ENCODE data around the gene COMMD7. TPM values are rescaled to one million over a fixed set of nuclear protein-coding genes. Genes with fewer than 3 reads are reported as not detected.
A peak's percentile ranks its signal among the peaks of the same experiment; 100 is the strongest.
"Not testable (repeated sequence)": the region's sequence is repeated elsewhere in the genome, so short reads cannot be mapped to it uniquely, and the experiment has no call there.

Gene COMMD7
- total RNA-seq, 1 donor from 2014 or later: 37.7 TPM

DNA sequence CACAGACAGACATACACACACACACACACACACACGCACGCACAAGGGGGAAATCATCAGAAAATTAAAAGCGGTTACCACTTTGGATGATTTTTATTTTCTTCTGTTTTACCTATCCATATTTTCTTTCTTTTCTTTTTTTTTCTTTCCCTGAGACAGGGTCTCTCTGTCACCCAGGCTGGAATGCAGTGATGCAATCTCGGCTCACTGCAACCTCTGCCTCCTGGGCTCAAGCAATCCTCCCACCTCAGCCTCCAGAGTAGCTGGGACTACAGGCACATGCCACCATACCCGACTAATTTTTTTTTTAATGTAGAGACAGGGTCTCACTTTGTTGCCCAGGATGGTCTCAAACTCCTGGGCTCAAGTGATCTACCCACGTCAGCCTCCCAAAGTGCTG, 14.8 kb downstream of the COMMD7 start:
- Mint-ChIP-seq H3K4me1 (peaks cover 16% of the 10 kb centered on the region), H3K36me3 (ENCODE audit: low read depth) (peaks cover 36% of the 10 kb centered on the region)
- H3K4me3 Mint-ChIP-seq; H3K27ac Mint-ChIP-seq; DNase-seq; H3K9me3 Mint-ChIP-seq; H3K27me3 Mint-ChIP-seq; intact Hi-C loops (cut with micrococcal nuclease): not testable (repeated sequence)

DNA sequence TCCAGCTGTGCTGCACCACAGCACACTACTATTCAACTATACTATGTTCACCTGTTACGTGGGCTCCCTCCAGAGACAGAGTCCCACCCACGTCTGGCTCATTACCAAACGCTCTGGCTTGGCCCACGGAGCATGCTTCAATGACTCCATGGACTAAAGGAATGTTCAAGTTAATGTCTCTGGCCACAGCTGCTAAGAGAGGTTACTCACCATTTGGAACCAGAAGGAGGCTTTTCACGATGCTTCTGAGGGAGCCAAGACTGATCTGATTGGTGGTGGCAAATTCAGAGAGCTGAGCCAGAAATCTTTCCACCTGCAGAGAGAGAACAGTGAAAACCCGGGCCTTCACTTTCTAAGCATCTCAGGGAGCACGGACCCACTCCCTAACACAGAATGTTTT, 15.6 kb downstream of the COMMD7 start:
- no peak overlapping the region for H3K27ac Mint-ChIP-seq
- H3K27me3 Mint-ChIP-seq: no peaks in the 10 kb centered on the region
- no peaks in the 10 kb centered on the region for H3K9me3 Mint-ChIP-seq
- no peak for DNase-seq
- H3K36me3 Mint-ChIP-seq (ENCODE audit: low read depth): peaks cover 33% of the 10 kb centered on the region
- H3K4me1 Mint-ChIP-seq: peaks cover 16% of the 10 kb centered on the region
- H3K4me3 Mint-ChIP-seq: no peak overlapping the region
- intact Hi-C loops (cut with micrococcal nuclease): no loop called here

DNA sequence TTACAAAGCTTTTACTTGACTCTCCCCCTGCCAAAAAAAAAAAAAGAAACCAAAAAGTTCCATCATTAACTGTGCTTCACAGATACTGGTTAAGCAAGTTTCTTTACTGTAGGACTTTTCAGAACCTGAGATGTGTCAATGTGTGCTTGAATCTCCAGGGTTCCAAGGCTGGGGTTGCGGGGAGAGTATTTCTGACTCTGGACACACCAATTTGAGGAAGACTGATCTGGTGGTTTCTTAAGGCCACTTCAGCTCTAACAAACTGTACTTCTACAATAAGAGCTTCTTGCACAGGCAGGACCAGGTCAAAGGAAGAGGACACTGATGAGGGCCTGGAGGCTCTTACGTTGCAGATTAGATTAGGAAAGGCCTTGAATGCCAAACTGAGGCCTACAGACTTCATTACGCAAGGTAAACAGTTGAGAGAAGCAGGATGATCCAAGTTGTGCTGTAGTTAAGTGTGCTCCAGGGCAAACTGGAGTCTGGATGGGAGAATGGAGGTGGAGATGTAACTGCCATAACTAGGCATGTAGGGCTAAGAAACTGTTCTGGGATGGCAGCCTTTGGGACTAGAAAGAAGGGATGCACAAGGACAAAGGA, 24.4 kb downstream of the COMMD7 start:
- no peak for DNase-seq
- Mint-ChIP-seq H3K27ac (peak overlapping the region; percentile 56), H3K4me1 (peaks cover 4% of the 10 kb centered on the region), H3K4me3 (no peak overlapping the region), H3K27me3 (no peaks in the 10 kb centered on the region), H3K36me3 (ENCODE audit: low read depth) (peaks cover 24% of the 10 kb centered on the region), H3K9me3 (no peaks in the 10 kb centered on the region)
- intact Hi-C loops (cut with micrococcal nuclease): no loop called here

DNA sequence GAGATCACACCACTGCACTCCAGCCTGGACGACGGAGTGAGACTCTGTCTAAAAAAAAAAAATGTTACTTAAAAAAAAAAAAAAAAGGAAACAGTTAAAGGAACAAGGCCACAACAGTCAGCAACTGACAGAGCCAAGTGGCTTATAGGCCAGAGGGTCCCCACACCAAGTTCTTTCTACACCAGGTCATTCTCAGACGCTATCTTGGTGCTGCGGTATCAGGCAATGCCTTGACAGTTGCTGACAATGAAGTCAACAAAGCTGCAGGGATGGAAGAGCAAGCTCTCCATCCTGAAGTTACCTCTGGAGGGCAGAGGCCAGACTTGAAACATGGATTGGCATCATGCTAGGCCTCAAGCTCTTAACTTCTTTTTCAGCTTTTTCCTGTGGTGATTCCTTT, 31.9 kb downstream of the COMMD7 start:
- Mint-ChIP-seq H3K27ac (no peak overlapping the region), H3K27me3 (no peaks in the 10 kb centered on the region), H3K4me1 (peaks cover 7% of the 10 kb centered on the region), H3K9me3 (no peaks in the 10 kb centered on the region), H3K36me3 (ENCODE audit: low read depth) (peaks cover 17% of the 10 kb centered on the region), H3K4me3 (no peak overlapping the region)
- intact Hi-C loops (cut with micrococcal nuclease): no loop called here
- DNase-seq: no peak

DNA sequence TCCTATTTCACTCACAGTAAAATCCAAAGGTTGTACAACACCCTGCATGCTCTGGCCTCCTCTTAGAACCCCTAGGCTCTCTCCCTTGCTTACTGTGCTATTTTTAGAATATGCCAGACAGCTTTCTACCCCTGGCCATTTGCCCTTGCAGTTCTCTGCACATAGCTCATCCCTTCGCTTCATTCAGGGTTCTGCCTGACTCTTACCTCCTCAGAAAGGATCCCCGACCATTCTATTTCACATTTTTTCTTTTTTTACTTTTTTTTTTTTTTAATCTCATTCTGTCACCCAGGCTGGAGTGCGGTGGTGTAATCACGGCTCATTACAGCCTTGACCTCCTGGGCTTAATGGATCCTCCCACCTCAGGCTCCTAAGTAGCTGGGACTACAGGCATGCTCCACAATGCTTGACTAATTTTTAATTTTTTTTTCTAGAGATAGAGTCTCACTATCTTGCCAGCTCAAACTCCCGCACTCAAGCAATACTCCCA, 33.6 kb downstream of the COMMD7 start:
- Mint-ChIP-seq H3K27ac (no peak overlapping the region), H3K4me1 (peaks cover 7% of the 10 kb centered on the region), H3K27me3 (no peaks in the 10 kb centered on the region), H3K9me3 (no peaks in the 10 kb centered on the region), H3K4me3 (no peak overlapping the region), H3K36me3 (ENCODE audit: low read depth) (peaks cover 18% of the 10 kb centered on the region)
- no peak for DNase-seq
- intact Hi-C loops (cut with micrococcal nuclease): no loop called here

DNA sequence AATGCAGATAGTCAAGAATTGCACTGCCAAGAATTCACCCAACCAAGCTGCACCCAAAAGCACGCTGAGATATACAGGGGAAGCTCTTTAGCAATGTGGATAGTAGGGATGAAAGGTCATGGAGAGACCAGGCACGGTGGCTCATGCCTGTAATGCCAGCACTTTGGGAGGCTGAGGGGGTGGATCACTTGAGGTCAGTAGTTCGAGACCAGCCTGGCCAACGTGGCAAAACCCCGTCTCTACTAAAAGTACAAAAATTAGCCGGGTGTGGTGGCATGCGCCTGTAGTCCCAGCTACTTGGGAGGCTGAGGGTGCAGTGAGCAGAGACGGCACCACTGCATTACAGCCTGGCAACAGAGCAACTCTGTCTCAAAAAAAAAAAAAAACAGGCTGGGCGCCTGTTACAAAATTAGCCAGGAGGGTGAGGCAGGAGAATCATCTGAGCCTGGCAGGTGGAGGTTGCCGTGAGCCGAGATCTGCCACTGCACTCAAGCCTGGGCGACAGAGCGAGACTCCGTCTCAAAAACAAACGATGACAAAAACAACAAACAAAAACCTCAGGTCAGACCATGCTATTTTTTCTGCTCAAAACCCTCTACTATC, 34.1 kb downstream of the COMMD7 start:
- H3K4me1 Mint-ChIP-seq; H3K9me3 Mint-ChIP-seq; DNase-seq; H3K4me3 Mint-ChIP-seq; H3K27me3 Mint-ChIP-seq; H3K27ac Mint-ChIP-seq; intact Hi-C loops (cut with micrococcal nuclease): not testable (repeated sequence)
- peaks cover 22% of the 10 kb centered on the region for H3K36me3 Mint-ChIP-seq (ENCODE audit: low read depth)

DNA sequence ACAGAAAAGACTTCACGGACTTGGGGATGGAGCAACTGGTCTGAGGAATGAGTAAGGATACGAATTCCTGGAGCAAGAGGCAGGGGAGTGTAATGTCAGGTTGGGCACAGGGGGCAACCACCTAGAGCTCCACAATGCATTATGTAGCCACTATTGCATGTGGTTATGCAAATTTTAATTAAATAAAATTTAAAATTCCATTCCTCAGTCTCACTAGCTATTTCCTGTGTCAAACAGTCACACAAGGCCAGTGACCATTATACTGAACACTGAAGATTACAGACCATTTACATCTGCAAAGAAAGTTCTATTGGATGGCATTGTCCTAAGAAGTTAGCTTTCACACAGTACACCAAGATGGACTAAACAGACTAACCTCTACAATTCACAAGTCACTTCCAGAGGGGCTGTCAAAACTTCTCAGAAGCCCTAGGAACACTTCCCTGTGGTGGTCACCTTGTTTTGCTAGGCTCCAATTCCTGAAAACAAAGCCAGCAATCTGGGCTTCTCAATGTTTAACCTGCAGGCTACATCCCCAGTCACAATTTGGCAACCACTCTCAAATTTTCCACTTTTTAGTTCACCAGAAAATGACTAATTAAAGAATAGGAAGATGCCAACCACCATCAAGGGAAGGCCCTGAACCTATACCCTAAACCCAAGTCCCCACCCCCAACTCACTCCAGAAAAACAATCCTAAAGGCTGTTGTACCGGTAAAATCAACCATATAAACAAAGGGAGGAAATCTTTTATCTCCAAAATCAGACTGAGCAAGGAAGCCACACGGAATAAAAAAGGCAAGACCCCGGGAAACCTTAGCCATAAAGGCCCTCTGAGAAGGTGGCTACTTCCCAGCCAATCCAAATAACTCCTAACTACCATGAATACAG, 35.3 kb downstream of the COMMD7 start:
- DNase-seq: no peak
- Mint-ChIP-seq H3K36me3 (ENCODE audit: low read depth) (peaks cover 21% of the 10 kb centered on the region), H3K4me1 (peaks cover 7% of the 10 kb centered on the region), H3K27me3 (no peaks in the 10 kb centered on the region), H3K4me3 (no peak overlapping the region), H3K9me3 (no peaks in the 10 kb centered on the region), H3K27ac (peak overlapping the region; percentile 59)
- intact Hi-C loops (cut with micrococcal nuclease): no loop called here

DNA sequence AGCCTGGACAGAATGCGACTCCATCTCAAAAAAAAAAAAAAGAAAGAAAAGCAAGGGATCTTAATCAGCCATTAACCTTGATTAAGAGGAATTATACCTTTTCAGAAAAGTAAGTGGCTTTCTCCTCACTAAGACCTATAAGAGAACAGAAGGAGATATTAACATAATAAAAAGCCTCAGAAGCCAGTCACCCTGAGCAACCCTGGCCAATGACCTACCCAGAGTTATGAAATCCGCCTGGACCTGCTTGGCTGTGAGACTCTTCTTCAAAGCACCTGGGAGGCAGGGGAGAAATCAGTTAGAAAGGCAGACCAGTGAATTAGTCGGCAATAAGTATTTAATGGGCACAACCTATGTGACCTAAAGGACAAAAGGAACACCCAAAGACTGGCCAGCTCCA, 36.8 kb downstream of the COMMD7 start:
- no peak for DNase-seq
- peaks cover 25% of the 10 kb centered on the region for H3K36me3 Mint-ChIP-seq (ENCODE audit: low read depth)
- no peaks in the 10 kb centered on the region for H3K27me3 Mint-ChIP-seq
- H3K4me1 Mint-ChIP-seq: peaks cover 7% of the 10 kb centered on the region
- H3K9me3 Mint-ChIP-seq: no peaks in the 10 kb centered on the region
- H3K27ac Mint-ChIP-seq: no peak overlapping the region
- intact Hi-C loops (cut with micrococcal nuclease): no loop called here
- H3K4me3 Mint-ChIP-seq: no peak overlapping the region

DNA sequence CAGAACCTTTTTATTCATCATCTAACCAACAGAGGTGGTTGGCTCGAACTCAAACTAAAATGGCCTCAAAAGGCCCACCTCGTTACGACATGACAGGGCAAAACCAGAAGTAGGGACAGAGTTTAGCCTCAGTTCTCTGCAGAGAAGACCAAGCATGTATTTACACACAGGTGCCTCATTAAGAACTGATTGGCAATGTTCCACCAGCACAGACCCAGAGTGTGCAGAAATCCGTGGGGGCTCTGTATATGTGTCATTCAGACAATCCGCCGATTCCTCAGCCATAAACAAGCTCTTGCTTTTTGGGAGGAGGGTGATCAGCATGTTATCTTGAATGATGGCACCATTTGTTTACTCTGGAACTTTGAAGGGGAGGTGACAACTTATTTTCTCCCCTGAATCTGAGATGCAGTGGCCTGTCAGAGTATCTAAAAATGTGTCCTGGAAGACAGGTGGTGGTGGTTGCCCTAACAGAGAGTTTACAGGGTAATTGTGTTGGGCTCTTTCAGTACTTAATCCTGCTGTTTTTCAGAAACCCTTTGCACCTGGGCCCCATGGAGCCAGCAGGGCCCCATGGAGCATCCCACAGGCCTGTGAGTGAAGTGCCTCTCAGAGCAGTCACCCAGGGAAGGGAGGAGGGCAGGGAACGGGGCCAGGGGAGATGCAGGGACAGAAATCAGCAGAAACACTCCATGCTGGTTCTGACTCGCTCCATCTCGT, 40.4 kb downstream of the COMMD7 start:
- H3K4me3 Mint-ChIP-seq: no peak overlapping the region
- no peaks in the 10 kb centered on the region for H3K4me1 Mint-ChIP-seq
- no peak for DNase-seq
- H3K27ac Mint-ChIP-seq: no peak overlapping the region
- H3K36me3 Mint-ChIP-seq (ENCODE audit: low read depth): peaks cover 25% of the 10 kb centered on the region
- no peaks in the 10 kb centered on the region for H3K9me3 Mint-ChIP-seq
- H3K27me3 Mint-ChIP-seq: no peaks in the 10 kb centered on the region
- intact Hi-C loops (cut with micrococcal nuclease): no loop called here

DNA sequence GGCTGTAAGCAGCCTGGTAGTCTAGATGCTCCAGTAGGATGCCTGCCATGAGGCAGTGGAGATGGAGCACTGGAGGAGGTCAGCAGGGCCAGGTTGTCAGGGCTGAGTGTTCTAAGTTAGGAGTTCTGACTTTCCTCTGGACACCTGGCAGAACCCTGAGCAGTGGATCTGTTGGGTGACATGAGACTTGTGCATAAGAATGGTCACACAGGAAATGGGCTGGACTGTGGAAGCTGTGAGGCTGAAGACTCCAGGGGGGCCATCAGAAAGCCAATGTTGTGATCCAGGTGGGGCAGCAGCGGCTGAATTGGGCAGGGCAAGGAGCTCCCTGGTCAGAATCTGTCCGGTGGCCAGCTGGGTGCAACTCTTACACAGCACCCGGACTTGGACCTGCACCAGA, 45.7 kb downstream of the COMMD7 start:
- Mint-ChIP-seq H3K27me3 (no peaks in the 10 kb centered on the region), H3K27ac (no peak overlapping the region), H3K9me3 (no peaks in the 10 kb centered on the region), H3K36me3 (ENCODE audit: low read depth) (peaks cover 17% of the 10 kb centered on the region), H3K4me1 (no peaks in the 10 kb centered on the region), H3K4me3 (no peak overlapping the region)
- intact Hi-C loops (cut with micrococcal nuclease): no loop called here
- DNase-seq: no peak

DNA sequence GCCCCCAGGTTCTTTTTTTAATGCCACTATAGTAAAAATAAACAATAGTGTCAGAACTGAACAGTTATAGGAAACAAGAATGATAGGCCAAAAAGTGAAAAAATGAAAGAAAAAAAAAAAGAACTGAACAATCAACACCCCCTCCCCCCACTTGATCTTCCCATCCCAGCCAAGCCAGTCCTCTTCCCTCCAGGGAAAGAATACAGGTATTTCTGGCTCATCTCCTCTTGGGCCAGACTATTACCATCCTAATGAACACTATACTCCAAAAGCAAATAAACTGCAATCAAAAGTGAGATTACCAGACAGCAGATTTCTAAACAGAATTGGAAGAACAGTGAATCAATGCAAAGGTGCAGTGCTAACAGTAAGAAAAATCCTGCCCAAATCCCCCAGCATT, 48.2 kb downstream of the COMMD7 start:
- Mint-ChIP-seq H3K27ac (no peak overlapping the region), H3K36me3 (ENCODE audit: low read depth) (peaks cover 13% of the 10 kb centered on the region), H3K27me3 (no peaks in the 10 kb centered on the region), H3K4me1 (no peaks in the 10 kb centered on the region), H3K9me3 (no peaks in the 10 kb centered on the region), H3K4me3 (no peak overlapping the region)
- no peak for DNase-seq
- intact Hi-C loops (cut with micrococcal nuclease): no loop called here

DNA sequence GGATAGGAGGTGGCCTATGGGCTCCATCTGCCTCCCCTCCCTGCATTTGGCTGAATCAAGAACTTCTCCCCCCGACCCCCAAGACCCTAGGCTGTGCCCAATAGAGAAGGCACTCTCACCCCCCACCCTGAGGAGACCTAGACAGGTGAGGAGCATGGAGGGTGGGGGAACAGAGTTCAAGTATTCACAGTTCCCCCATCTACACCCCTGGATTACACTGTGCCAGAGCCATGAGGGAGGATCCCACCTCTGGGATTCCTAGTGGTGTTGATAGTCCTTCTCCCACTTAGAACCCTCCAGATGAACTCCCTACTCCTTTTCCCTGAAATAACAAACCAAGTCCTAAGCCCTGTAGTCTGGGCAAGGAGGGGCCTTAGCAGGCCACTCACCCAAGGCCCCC, 54.3 kb downstream of the COMMD7 start:
- H3K9me3 Mint-ChIP-seq, H3K4me3 Mint-ChIP-seq: not testable (repeated sequence)

DNA sequence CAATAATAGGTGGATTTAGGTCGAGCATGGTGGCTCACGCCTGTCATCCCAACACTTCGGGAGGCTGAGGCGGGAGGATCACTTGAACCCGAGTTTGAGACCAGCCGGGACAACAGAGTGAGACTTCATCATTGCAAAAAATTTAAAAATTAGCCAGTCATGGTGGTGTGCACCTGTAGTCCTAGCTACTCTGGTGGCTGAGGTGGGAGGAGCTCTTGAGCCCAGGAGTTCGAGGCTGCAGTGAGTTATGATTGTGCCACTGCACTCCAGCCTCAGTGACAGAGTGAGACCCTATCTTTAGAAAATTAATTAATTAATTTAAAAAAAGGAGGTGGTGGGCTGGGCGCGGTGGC, 56.1 kb downstream of the COMMD7 start:
- no peak overlapping the region for H3K4me3 Mint-ChIP-seq
- H3K4me1 Mint-ChIP-seq: peaks cover 2% of the 10 kb centered on the region
- H3K9me3 Mint-ChIP-seq: no peaks in the 10 kb centered on the region
- no peaks in the 10 kb centered on the region for H3K36me3 Mint-ChIP-seq (ENCODE audit: low read depth)
- H3K27me3 Mint-ChIP-seq: no peaks in the 10 kb centered on the region
- DNase-seq: no peak
- H3K27ac Mint-ChIP-seq: no peak overlapping the region
- intact Hi-C loops (cut with micrococcal nuclease): no loop called here

More for the DNA sequence above, 54.3 kb downstream of the COMMD7 start:
- H3K27me3 Mint-ChIP-seq; intact Hi-C loops (cut with micrococcal nuclease); H3K4me1 Mint-ChIP-seq; DNase-seq; H3K27ac Mint-ChIP-seq; H3K36me3 Mint-ChIP-seq (ENCODE audit: low read depth): not testable (repeated sequence)
